Neural cell (in vitro differentiated cells): Measurements from ENCODE around the gene COPZ1. TPM values are rescaled to one million over a fixed set of nuclear protein-coding genes. Genes with fewer than 3 reads are reported as not detected.

ENCODE experiments used
- H2AFZ ChIP-seq: fragments of 200-600, 300-800 bp; sonication (generic), shearing (Covaris generic); 2 replicates; pipeline ENCODE4 v1.6.0; 2014; ENCODE audit warnings: low read depth, mild to moderate bottlenecking, antibody characterized with exemption, low read length, moderate library complexity
- H3F3A ChIP-seq: fragments of 200-600 bp; shearing (Covaris generic); 2 replicates; pipeline ENCODE4 v1.6.1; 2016; ENCODE audit warnings: mild to moderate bottlenecking, moderate library complexity, mixed read lengths, antibody characterized with exemption, low read length; ENCODE audit not compliant: insufficient read depth, poor library complexity, severe bottlenecking
- H3K27ac ChIP-seq: fragments of 200-600, 300-800 bp; sonication (generic), shearing (Covaris generic); 2 replicates; pipeline ENCODE4 v1.5.1; 2014; ENCODE audit warnings: mild to moderate bottlenecking, low read length, moderate library complexity
- H3K27me3 ChIP-seq: fragments of 300-800, 200-600 bp; sonication (generic), shearing (Covaris generic); 2 replicates; pipeline ENCODE4 v1.6.0; 2014; ENCODE audit warnings: mild to moderate bottlenecking, low read depth, low read length, moderate library complexity; ENCODE audit not compliant: insufficient read depth
- H3K36me3 ChIP-seq: fragments of 300-800, 200-600 bp; sonication (generic), shearing (Covaris generic); 2 replicates; pipeline ENCODE4 v1.5.1; 2014; ENCODE audit warnings: mild to moderate bottlenecking, antibody characterized with exemption, low read length, moderate library complexity; ENCODE audit not compliant: insufficient read depth
- H3K4me2 ChIP-seq: fragments of 300-800, 200-600 bp; sonication (generic), shearing (Covaris generic); 2 replicates; pipeline ENCODE4 v1.6.0; 2014; ENCODE audit warnings: mild to moderate bottlenecking, low read length
- H3K4me3 ChIP-seq: fragments of 300-800, 200-600 bp; sonication (generic), shearing (Covaris generic); 2 replicates; pipeline ENCODE4 v1.5.1; 2014; ENCODE audit warnings: mild to moderate bottlenecking, low read length, moderate library complexity
- H3K79me2 ChIP-seq: fragments of 200-600 bp; shearing (Covaris generic); replicated peaks from 2 replicates; pipeline ENCODE4 v1.6.0; 2014; ENCODE audit warnings: mild to moderate bottlenecking, low read length, moderate library complexity; ENCODE audit not compliant: insufficient read depth
- H3K9ac ChIP-seq: fragments of 300-800, 200-600 bp; sonication (generic), shearing (Covaris generic); 2 replicates; pipeline ENCODE4 v1.6.1; 2016; ENCODE audit warnings: mild to moderate bottlenecking, low read length, mixed read lengths
- H3K9me2 ChIP-seq: fragments of 200-600 bp; shearing (Covaris generic); 2 replicates; pipeline ENCODE4 v1.6.1; 2016; ENCODE audit warnings: mild to moderate bottlenecking, low read length, mixed read lengths; ENCODE audit not compliant: insufficient read depth
- H3K9me3 ChIP-seq: fragments of 200-600, 300-800 bp; sonication (generic), shearing (Covaris generic); 2 replicates; pipeline ENCODE4 v1.6.1; 2016; ENCODE audit warnings: mild to moderate bottlenecking, mixed run types, low read length, moderate library complexity, mixed read lengths
- H4K20me1 ChIP-seq: fragments of 200-600 bp; shearing (Covaris generic); 2 replicates; pipeline ENCODE4 v1.6.1; 2016; ENCODE audit warnings: mild to moderate bottlenecking, mixed run types; ENCODE audit not compliant: insufficient read depth
- CTCF ChIP-seq: fragments of 450-650 bp; IDR thresholded peaks from 2 replicates; pipeline ENCODE4 v1.5.1; 2014; ENCODE audit warnings: antibody characterized with exemption, mild to moderate bottlenecking, moderate library complexity; ENCODE audit not compliant: poor library complexity, severe bottlenecking
- EP300 ChIP-seq: fragments of 450-650 bp; conservative IDR thresholded peaks from 2 replicates; pipeline ENCODE4 v1.6.1; 2014; ENCODE audit warnings: antibody characterized with exemption, mild to moderate bottlenecking, moderate library complexity; ENCODE audit not compliant: poor library complexity, severe bottlenecking
- EZH2 ChIP-seq: fragments of 200-600, 300-800 bp; shearing (Covaris generic), sonication (generic); IDR thresholded peaks from 2 replicates; pipeline ENCODE4 v1.6.1; 2014; ENCODE audit warnings: antibody characterized with exemption, low read length, borderline replicate concordance, mild to moderate bottlenecking; ENCODE audit not compliant: insufficient read depth, poor library complexity, severe bottlenecking
- MXI1 ChIP-seq: fragments of 450-650 bp; conservative IDR thresholded peaks from 2 replicates; pipeline ENCODE4 v1.6.1; 2014; ENCODE audit warnings: antibody characterized with exemption, mild to moderate bottlenecking; ENCODE audit not compliant: poor library complexity, severe bottlenecking
- POLR2AphosphoS5 ChIP-seq: IDR thresholded peaks from 2 replicates; pipeline ENCODE4 v1.6.1; 2012
- RAD21 ChIP-seq: fragments of 450-650 bp; conservative IDR thresholded peaks from 2 replicates; pipeline ENCODE4 v1.6.1; 2014; ENCODE audit warnings: antibody characterized with exemption, mild to moderate bottlenecking, moderate library complexity
- REST ChIP-seq: IDR thresholded peaks from 2 replicates; pipeline ENCODE4 v1.6.1; 2012; ENCODE audit warnings: borderline replicate concordance
- SMC3 ChIP-seq: fragments of 450-650 bp; conservative IDR thresholded peaks from 2 replicates; pipeline ENCODE4 v1.6.1; 2014; ENCODE audit warnings: antibody characterized with exemption, mild to moderate bottlenecking, moderate library complexity; ENCODE audit not compliant: poor library complexity
- TAF1 ChIP-seq: IDR thresholded peaks from 2 replicates; pipeline ENCODE4 v1.6.1; 2012; ENCODE audit warnings: low read depth
- polyA plus RNA-seq: library from polyadenylated mRNA; depleted of rRNA; stranded (reverse); fragments of >200 nt; gene quantifications from 2 replicates; pipeline ENCODE4 v1.2.3, GENCODE V29; 2014

COPZ1 gene
- polyA plus RNA-seq, 1 donor from 2014 or later: 192 TPM

GRCh38 chr12:54376596-54376995 lies 51.7 kb downstream of the COPZ1 start:
- no peak overlapping the region for H3K4me2 ChIP-seq
- no peak overlapping the region for H3K9ac ChIP-seq
- no peaks in the 10 kb centered on the region for H3K36me3 ChIP-seq
- TF ChIP-seq MXI1: no peak
- no peak for TF ChIP-seq EZH2
- no peak for TF ChIP-seq CTCF
- TF ChIP-seq REST: no peak
- TF ChIP-seq RAD21: no peak
- no peak for TF ChIP-seq SMC3
- TF ChIP-seq POLR2AphosphoS5: no peak
- no peak for TF ChIP-seq EP300
- TF ChIP-seq TAF1: no peak
- no peaks in the 10 kb centered on the region for H4K20me1 ChIP-seq
- no peaks in the 10 kb centered on the region for H3K9me3 ChIP-seq
- H3K4me3 ChIP-seq: no peak overlapping the region
- H3K9me2 ChIP-seq: no peaks in the 10 kb centered on the region
- H3F3A ChIP-seq: no peaks in the 10 kb centered on the region
- H3K27me3 ChIP-seq: no peaks in the 10 kb centered on the region
- H3K27ac ChIP-seq: no peak overlapping the region
- H3K79me2 ChIP-seq: no peaks in the 10 kb centered on the region
- H2AFZ ChIP-seq: no peak overlapping the region

GRCh38 chr12:54377007-54377406 lies 52.1 kb downstream of the COPZ1 start:
- no peak overlapping the region for H3K27ac ChIP-seq

More at GRCh38 chr12:54377007-54377406, 52.1 kb downstream of the COPZ1 start:
- no peak overlapping the region for H3K9ac ChIP-seq
- H4K20me1 ChIP-seq: no peaks in the 10 kb centered on the region
- H3K4me3 ChIP-seq: no peak overlapping the region
- H3K4me2 ChIP-seq: no peak overlapping the region
- no peak for TF ChIP-seq MXI1
- no peak for TF ChIP-seq EZH2
- no peak for TF ChIP-seq POLR2AphosphoS5
- no peak for TF ChIP-seq CTCF
- no peak for TF ChIP-seq EP300
- TF ChIP-seq TAF1: no peak
- TF ChIP-seq RAD21: no peak
- no peak for TF ChIP-seq SMC3
- no peak for TF ChIP-seq REST
- no peaks in the 10 kb centered on the region for H3K79me2 ChIP-seq
- no peaks in the 10 kb centered on the region for H3F3A ChIP-seq
- H2AFZ ChIP-seq: no peak overlapping the region
- H3K27me3 ChIP-seq: no peaks in the 10 kb centered on the region
- no peaks in the 10 kb centered on the region for H3K9me3 ChIP-seq
- H3K9me2 ChIP-seq: no peaks in the 10 kb centered on the region
- H3K36me3 ChIP-seq: no peaks in the 10 kb centered on the region
